GM18858 (cell line): ENCODE measurements around the gene HSF5.
"Not testable (repeated sequence)": the region's sequence is repeated elsewhere in the genome, so short reads cannot be mapped to it uniquely, and the experiment has no call there.

ENCODE experiments used
- ATAC-seq: cut with Tn5 transposase; IDR thresholded peaks from one replicate; pipeline ENCODE4 v1.9.1; 2021; ENCODE audit not compliant: unreplicated experiment

The HSF5 gene

DNA sequence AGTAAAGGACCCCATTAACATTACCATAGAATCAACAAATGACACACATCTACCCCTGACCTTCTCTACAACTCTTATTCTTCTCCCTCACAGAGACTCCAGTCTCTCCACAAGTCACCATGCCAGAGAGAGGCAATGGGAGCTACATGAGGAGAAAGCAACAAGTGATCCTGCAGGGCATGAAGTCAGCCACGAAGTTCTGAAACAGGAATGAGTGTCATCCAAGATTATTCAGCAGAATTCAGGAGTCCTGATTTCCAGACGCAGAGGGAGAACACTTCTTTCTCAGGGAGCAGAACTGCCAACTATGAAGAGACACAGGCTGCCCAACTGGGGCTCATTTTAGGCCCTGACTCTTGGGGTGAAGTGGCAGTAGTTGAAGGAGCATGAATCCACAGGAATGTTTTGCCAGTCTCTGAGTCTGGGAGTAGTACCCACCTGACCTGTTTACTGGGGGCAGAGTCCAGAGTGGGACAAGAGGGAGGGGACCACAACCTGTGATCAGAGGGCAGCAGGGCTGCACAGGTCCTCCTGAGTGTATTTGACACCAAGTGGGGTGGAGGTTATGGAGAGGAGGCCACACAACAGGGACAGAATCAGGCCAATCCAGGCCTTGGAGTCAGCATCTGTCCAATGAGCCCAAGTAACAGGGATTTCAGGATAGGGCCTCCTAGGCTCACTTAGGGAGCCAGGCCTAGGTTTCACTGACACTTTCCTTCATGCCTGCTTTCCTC is 28.6 kb upstream of the HSF5 start:
- no peak for ATAC-seq

DNA sequence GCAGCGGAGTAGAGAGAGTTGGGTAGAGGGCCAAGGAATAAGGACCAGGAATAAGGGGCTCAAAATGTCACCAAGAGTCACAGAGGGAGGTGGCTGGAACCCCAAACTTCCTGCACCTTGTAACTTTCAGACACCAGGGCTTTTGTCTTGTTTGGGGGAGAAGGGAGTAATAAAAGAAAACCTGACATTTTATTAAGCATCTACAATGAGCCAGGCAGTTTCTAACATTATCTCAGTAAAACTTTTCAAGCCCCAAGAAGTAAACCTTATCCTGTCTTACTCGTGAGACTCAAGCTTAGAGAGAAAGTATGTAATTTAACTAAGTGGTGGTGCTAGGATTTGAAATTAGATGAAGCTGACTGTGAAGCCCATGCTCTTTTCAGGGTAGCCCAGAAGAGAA is 27.1 kb upstream of the HSF5 start:
- no peak for ATAC-seq

DNA sequence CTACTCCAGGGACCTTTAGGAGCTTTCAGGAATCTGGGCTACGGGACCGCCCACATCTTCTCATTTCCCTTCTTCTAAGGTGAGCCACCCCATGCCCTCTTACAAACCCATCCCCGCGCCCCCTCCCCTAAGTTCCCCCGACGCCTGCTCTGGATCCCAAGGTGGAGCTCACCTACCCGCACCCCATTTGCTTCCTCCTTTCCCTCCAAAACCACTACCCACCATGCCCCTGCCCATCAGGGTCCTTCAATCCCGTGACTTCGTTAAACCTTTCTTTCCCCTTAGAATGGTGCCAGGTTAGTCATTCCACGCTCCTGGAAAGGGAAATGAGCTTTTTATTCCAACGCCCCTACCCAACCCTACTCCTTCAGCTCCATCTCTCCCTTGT is 26.6 kb upstream of the HSF5 start:
- no peak for ATAC-seq

DNA sequence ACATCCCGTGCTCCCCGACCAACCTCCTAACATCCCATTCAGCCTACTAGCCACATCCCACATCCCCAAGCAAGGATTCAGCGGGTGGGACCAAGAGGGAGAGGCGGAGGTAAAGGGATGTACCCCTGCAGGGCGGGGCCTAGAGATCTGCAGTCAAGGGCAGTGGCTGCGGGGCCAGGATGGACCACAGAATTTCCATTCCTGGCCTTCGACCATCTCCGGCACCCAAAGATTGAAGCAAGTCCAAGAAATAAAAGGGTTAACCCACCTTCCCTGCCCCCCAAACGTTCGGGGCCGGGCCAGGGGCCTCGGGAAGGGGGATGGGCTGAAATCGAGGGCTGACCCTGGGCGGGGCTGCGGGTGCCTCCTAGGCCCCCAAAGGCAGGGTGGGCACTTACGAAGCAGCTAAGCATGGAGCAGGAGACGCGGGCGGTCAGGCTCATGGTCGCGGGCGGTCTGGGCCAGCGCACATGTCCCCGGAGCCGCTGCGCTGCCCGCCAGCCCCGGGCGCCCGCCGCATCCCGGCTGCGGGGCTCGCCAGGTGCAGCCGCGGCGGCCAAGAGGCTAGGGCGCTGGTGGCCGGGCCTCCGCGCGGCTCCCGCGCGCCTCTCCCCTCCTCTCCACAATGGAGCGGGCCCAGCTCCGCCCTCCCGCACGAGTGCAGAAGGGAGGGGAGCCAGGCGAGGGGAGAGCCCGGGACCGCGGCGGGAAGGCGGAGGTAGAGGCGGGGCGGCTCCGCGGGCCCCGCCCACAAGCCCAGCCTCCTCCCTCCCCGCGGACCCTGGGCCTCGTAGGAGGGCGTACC is 26.0 kb upstream of the HSF5 start, which contains the start of gene MTMR4:
Gene MTMR4, minus strand, starts transcription at position 674 of the 805 bp plus-strand sequence. Its CDS starts 231 bp downstream, at position 443.
- no peak for ATAC-seq

DNA sequence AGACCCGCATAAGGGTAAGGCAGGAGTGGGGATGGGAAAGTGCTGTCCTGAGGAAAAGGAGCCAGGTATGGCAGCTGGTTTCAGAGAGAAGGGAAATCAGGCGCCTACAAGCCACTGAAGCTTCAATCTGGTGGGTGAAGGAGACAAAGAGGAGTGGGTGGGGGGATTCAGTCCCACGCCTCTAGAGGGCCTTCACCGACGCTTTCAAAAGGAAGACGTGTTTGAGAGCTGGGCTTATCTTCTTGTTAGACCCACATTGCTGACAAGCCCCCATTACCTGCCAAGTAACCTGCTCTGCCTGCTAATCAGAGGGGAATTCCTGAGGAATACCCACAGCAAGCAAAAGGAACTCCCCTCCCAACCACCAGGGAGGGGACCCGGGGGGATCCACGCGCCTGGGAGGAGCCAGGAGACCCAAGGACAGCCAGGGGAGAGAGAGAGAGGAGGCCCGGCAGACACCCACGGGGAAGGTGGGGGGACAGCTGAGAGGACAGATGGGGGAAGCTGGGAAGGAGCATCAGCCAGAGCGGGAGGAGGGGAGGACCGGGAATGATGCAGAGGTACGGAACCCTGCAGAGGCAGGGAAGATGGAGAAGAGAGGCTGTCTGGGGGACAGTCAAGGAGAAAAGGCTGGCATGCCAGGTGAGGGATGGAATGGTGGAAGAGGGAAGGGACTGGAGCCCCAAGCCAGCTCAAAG is 25.2 kb upstream of the HSF5 start:
- no peak for ATAC-seq

DNA sequence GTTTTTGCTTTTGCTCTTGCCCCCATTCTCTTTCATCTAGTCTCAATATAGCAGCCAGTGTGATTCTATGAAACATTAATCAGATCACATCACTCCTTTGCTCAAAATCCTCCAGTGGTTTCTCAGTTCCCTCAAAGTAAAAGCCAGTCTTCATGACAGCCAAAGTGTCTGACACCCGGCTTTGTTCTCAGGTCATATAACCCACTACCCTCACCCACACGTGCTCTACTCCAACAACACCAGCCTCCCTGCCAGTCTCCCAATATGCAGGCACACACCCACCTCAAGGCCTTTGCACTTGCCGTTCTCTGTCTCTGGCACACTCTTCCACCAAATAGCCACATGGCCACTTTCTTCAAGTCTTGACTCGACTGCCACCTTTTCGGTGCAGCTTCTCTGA is 21.9 kb upstream of the HSF5 start:
- no peak for ATAC-seq

DNA sequence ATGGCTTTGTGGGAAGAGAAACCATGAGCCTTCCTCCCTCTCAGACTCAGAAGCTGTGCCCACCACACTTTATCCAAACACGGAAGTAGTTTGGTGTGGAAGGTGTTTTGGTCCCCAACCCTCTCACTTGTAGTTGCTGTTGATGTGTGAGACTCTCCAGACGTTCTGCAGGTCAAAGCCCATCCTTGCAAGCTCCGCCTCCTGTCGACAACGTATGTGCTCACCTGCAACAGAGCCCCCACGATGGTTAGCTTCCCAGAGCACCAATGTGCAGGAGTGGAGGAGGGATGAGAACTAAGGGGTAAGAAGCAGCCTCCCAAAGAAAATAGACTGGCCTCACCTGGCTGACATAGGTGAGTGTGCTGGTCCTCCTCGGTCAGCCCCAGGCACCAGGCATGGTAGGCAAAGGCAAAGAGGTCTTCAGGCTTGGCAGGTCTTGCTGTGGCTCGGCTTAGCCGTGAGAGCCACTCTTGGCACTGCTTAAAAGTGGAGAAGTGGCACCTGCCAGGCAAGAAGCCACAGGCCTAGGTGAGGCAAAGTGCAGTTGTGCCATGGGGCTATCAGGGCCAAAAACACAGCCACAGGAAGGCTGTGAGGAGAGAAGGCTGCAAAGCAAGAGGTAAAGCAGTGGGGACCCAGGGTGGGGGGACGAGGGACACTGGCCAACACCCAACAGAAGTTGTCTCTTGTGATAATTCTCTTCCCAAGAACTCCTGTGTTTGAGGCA is 20.3 kb upstream of the HSF5 start:
- no peak for ATAC-seq

DNA sequence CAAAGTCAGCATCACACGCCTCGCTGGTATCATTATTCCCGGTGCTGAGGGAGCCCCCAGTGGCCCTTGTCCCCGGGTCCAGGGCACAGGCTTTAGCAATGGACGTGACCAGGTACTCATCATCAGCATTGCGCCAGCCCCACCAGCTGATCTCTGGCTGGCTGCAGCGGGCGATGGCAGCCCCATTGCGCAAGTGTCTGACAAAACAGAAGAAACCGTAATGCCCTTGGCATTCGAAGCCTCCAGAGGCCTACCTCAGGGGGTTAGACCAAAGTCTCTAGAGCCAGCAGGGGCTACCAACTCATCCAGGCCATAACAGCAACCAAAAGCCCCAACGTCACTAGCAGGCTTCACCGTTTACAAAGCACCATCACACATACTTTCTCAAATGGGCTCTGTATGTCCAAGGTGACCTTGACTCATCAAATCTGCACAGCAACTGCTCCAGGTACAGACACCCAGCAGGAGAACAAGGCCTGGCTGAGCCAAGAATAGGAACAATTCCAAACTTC is 19.0 kb upstream of the HSF5 start:
- ATAC-seq: no peak

DNA sequence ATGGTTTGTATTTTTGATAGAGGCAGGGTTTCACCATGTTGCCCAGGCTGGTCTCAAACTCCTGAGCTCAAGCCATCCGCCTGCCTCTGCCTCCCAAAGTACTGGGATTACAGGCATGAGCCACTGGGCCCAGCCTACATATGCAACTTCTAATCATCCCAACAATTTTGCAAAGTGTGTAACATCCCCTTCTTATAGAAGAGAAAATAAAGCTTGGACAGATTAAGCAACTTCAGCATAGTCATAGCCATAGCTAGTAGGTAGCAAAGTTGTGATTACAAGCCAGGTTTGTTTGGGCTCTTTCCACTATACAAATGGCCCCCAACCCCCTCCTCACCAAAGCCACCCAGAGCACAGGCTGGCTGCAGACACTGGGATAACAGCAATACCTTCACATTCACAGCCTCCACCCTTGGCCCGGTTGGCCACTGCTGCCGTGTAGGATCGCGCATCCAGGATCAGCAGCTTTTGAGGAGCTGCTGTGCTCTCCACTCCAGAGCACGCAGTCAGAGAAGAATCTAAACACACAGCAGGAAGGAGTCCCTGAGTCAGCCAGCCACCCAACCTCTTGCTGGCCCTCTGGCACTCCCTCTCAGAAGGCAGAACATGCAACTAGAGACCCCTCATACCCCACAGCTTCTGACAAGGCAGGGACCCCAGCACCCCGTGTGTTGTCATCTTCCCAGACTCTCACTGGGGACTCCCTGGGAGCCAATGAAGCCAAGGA is 18.3 kb upstream of the HSF5 start:
- ATAC-seq: no peak

DNA sequence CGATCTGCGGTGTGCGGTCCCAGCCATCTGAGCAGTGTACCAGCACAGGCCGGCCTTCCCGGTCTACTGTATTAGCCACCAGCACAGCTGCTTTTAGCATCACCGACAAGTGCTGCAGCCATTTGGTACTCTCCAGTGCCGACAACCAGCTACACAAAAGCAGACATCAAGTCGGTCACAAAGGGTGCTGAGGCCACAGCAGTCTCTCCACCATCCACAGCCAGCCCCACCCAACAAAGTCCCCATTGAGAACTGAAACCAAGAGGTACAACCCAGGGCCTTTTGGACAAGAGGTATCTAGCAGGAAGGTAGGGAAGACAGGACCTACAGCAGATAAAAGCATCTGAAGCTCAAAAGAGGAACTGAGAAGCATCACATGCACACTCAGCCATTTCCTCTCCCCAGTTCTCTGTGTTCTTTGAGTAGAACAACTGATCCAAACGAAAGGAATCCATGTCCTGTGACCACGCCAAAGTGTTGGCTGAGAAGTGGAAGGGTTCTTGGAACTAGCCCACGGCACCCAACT is 16.7 kb upstream of the HSF5 start:
- peak; percentile 77 for ATAC-seq

DNA sequence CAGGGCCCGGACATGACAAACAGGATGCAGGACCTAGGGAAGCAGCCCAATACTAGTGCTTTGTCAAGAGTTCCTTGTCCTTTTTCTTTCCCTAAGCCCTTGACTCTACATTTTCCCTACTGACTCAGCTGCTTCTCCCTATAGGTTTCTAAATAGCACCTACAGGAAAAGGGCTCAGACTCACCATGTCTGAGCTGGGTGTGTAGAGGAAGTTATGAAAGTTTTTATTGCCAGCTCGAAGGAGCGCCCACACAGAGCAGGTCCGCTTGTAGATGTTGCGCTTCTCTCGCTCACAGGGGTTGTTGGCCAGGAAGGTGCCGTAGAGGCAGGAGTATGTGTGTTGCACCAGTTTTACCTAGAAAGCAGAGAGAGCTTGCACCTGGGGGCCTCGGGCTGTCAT is 15.7 kb upstream of the HSF5 start:
- ATAC-seq: no peak

DNA sequence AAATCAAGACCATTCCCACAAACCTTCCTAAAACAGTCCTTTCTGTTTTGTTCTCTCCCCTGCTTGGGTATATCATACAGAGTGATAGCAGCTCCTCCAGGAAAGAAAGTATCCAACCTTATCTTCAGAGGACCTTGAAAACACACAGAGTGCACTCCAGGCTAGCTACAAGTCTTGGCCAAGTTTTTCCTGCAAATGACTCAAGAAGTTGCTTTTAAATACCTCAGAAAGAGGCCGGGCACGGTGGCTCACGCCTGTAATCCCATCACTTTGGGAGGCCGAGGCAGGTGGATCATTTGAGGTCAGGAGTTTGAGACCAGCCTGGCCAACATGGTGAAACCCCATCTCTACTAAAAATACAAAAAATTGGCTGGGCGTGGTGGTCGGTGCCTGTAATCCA is 14.9 kb upstream of the HSF5 start:
- not testable (repeated sequence) for ATAC-seq

DNA sequence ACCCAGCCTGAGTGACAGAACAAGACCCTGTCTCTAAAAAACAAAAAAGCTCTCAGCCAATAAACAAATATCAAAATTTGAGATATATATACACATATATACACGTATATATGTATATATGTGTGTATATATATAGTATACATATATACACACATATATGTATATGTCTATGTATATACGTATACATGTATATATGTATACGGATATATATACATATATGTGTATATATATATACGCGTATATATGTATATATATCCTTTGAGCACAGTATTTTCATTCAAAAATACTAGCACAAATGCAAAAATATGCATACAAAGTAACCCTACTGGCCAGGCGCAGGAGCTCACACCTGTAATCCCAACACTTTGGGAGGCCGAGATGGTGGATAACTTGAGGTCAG is 13.2 kb upstream of the HSF5 start:
- ATAC-seq: no peak

DNA sequence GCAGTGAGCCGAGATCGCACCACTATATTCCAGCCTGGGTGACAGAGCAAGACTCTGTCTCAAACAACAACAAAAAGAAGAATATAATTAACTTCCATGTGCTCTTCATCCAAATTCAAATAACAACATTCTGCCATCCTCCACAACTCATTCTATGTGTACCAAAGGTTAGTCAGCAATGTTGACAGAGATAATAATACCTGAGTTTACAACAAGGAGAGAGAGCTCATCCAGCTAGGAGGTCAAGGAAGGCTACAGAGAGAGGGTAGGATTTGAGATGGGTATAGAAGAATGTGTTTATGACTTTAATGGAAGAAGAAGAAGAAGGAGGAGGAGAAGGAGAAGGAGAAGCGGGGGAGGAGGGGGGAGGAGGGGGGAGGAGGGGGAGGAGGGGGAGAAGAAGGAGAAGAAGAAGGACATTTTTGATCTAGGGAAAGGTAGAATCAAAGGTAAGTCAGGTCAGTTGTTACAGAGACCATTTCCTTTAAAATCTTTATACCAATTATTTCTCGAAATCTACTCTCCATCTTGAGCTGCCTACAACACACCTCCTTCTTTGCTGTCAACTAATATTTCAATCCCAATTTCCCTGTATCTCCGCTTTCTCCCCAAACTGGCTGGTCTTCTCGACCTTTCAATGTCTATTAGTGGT is 10.1 kb upstream of the HSF5 start:
- no peak for ATAC-seq

DNA sequence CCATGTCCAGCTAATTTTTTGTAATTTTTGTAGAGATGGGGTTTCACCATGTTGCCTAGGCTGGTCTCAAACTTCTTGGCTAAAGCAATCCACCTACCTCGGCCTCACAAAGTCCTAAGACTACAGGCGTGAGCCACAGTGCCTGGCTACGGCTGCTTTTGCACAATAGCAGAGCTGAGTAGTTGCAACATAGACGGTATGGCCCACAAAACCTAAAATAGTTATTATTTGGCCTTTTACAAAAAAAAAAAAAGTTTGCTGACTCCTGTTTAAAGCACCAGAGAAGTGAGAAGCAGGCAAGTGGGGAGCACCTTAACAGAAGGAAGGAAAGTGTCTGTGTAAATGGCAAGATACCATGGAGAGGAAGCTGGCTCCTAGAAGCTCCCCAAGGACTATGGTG is 5.3 kb upstream of the HSF5 start:
- ATAC-seq: no peak

DNA sequence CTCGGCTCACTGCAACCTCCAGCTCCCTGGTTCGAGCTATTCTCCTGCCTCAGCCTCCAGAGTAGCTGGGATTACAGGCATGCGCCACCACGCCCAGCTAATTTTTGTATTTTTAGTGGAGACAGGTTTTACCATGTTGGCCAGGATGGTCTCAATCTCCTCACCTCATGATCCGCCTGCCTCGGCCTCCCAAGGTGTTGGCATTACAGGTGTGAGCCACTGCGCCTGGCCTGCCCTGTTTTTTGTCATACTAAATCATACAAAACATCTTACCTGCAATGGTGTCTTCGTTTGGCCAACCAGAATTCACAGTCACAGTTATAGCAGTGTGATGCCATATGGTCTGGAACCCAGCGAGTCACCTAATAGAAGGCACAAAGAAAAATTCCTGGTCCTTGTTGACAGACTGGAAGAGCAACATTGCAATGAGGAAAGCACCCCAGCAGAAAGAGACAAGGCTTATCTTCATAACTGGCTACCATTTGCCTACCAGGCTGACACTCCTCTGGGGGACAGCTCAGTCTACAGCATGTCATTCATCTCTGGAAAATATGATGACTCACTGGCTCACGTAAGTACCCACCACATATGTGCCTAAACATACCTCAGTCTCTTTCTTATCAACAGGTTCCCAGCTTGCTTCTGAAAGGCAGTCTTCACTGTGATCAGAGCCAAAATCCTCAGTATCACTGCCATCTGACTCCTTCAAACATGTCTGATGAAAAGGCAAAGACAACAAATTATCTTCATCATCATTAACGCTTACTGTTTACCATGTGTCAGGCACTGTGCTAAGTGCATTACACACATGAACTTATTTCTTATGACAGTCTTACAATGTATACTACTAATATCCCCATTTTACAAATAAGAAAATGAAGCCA is 4.3 kb upstream of the HSF5 start:
- no peak for ATAC-seq

DNA sequence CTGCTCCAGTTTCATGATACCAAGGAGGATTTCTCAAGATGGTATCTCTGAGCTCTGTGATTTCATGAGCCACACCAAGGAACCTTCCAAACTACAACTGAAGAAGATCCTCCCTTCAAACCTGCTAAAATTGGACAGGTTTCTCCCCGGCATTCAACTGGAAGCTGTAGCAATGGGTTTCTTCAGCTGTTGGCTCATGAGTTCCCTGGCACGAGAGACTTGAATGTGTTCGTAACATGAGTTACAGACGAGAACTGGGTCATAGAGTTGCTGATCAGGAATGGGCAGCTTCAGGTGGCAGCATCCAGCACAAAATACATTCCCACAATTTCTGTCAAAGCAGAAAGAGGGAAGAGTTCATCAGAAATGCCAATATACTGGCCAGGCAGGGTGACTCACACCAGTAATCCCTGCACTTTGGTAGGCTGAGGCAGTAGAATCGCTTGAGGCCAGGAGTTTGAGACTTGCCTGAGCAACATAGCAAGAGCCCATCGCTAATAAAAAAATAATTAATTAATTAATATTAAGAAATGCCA is 3.4 kb upstream of the HSF5 start:
- ATAC-seq: no peak

DNA sequence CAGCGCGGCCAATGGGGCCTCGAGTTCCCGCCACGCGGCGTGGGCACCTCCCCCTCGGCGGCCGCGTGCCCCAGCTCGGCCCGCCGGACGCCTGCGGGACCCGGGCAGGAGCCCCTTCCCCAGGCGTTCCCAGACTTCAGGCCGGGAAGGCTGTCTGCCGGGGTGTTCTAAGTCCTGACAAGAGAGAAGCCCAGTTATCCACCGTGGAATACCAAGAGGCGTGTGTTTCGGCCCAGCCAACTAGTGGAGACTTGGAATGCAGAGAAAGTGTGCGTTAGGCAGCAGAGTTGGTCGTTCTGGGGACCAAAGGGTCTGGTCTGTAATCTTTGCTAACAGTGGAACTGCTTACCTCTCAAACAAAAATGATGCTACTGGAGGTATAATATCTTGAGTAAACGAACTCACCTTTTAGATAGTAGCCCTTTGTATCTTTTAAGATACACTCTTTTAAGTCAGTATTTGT is 251 bp upstream of the HSF5 start:
- ATAC-seq: no peak
